ENCODE data around the gene B4GALNT4. TPM values are rescaled to one million over a fixed set of nuclear protein-coding genes. Genes with fewer than 3 reads are reported as not detected.
"Not testable (repeated sequence)": the region's sequence is repeated elsewhere in the genome, so short reads cannot be mapped to it uniquely, and the experiment has no call there.

B4GALNT4 gene
- total RNA-seq, 1 donor from 2014 or later, result 3.9 TPM

- no peaks in the 10 kb centered on the region for H3K36me3 Mint-ChIP-seq (ENCODE audit: low read depth)
- intact Hi-C loops (cut with micrococcal nuclease), result loop anchor here (5.0 kb wide), 2 partner anchors 91 to 151 kb away; partner anchors contain the start of genes BET1L and RIC8A
These were observed 11.0 kb upstream of the B4GALNT4 start for GRCh38 chr11:358129-358800.

DNA sequence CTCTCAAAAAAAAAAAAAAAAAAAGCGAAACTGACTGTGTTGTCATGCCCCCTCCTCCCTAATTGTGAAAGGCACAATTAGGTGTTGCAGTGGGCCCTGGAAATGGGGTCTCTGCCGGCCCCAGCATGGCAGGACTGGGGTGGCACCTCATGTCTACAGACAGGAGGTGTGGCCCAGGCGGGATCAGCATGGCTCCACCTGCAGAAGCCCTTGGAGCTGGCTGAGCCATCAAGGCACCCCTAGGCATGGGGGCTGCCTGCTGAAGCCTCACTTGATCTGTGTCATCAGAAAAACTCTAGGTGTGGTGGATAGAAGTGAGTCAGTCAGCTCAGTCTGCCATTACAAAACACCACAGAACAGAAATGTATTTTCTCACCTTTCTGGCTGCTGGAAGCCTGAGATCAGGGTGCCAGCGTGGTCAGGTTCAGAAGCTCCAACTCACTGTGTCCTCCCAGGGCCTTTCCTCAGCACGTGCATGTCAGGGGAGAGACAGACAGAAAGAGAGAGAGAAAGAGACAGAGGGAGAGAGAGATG is 10.1 kb upstream of the B4GALNT4 start:
- H3K9me3 Mint-ChIP-seq, result no peaks in the 10 kb centered on the region
- H3K36me3 Mint-ChIP-seq (ENCODE audit: low read depth), result no peaks in the 10 kb centered on the region
- peaks cover 5% of the 10 kb centered on the region for H3K27me3 Mint-ChIP-seq
- no peak for DNase-seq
- intact Hi-C loops (cut with micrococcal nuclease), result loop anchor here (5.0 kb wide), 2 partner anchors 92 to 152 kb away; partner anchors contain the start of genes BET1L and RIC8A
- H3K4me1 Mint-ChIP-seq, result peaks cover 7% of the 10 kb centered on the region
- no peak overlapping the region for H3K4me3 Mint-ChIP-seq
- H3K27ac Mint-ChIP-seq, result no peak overlapping the region

More at GRCh38 chr11:358129-358800, 11.0 kb upstream of the B4GALNT4 start:
- no peak for DNase-seq
- peaks cover 5% of the 10 kb centered on the region for H3K27me3 Mint-ChIP-seq
- H3K27ac Mint-ChIP-seq, result no peak overlapping the region
- H3K4me3 Mint-ChIP-seq, result no peak overlapping the region
- no peaks in the 10 kb centered on the region for H3K9me3 Mint-ChIP-seq
- H3K4me1 Mint-ChIP-seq, result peaks cover 14% of the 10 kb centered on the region

DNA sequence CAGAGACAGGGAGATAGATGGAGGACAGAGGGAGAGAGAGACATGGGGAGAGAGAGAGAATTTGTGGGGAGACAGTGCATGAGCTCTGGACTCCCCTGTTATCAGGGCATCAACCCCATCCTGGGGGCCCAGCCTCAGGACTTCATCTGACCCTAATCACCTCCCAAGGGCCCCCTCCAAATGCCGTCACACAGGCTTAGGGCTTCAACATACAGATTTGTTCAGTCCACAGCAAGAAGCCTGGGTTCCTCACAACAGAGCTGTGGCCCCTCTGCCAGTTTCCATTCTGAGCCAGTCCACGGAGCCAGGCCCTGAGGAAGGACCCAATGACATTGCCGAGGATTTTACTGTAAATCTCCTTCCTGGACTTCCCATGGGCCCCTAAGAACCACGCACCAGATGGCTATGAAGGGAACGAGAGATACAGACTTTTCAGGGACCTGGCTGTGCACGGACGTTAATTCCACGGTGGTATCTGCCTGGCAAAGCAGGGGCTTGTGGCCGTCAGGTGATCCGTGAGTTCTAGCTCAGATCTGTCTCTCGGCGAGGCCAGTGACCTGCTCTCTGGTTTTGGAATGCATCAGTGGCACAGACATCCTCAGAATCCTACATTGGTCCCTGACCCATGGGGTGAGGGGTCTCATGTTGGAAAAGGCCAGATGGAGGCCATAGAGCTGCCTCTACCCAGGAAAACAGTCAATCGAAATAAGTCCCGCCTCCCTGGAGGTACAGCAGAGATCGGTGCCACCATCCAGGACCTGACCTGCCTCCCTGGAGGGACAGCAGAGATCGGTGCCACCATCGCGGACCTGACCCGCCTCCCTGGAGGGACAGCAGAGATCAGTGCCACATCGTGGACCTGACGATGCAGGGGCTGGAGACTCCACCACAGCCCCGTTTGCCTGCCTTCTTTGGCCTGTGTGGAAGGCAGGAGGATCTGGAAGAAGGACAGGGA is 8.7 kb upstream of the B4GALNT4 start:
- H3K4me3 Mint-ChIP-seq, result no peak overlapping the region
- DNase-seq, result no peak

GRCh38 chr11:362642-363442 is 6.5 kb upstream of the B4GALNT4 start:
- Mint-ChIP-seq H3K9me3 (no peaks in the 10 kb centered on the region), H3K27me3 (peaks cover 26% of the 10 kb centered on the region), H3K4me1 (peaks cover 3% of the 10 kb centered on the region), H3K27ac (no peak overlapping the region), H3K4me3 (no peak overlapping the region), H3K36me3 (ENCODE audit: low read depth) (no peaks in the 10 kb centered on the region)
- intact Hi-C loops (cut with micrococcal nuclease), result loop anchor here (1.0 kb wide), 1 partner anchor 113 kb away; no protein-coding TSS in a partner anchor
- DNase-seq, result no peak

More for the DNA sequence above, 8.7 kb upstream of the B4GALNT4 start:
- Mint-ChIP-seq H3K27ac (no peak overlapping the region), H3K27me3 (peaks cover 8% of the 10 kb centered on the region), H3K4me1 (peaks cover 2% of the 10 kb centered on the region), H3K36me3 (ENCODE audit: low read depth) (no peaks in the 10 kb centered on the region), H3K9me3 (no peaks in the 10 kb centered on the region)
- intact Hi-C loops (cut with micrococcal nuclease), result no loop called here

DNA sequence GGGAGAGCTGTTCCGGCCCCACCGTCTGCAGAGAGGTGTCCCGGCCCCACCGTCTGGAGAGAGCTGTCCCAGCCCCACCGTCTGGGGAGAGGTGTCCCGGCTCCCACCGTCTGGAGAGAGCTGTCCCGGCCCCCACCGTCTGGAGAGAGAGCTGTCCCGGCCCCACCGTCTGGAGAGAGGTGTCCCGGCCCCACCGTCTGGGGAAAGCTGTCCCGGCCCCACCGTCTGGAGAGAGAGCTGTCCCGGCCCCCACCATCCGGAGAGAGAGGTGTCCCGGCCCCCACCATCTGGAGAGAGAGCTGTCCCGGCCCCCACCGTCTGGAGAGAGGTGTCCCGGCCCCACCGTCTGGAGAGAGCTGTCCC is 5.9 kb upstream of the B4GALNT4 start:
- H3K27me3 Mint-ChIP-seq, result peaks cover 32% of the 10 kb centered on the region
- H3K9me3 Mint-ChIP-seq; H3K27ac Mint-ChIP-seq; H3K4me3 Mint-ChIP-seq; H3K4me1 Mint-ChIP-seq; intact Hi-C loops (cut with micrococcal nuclease); DNase-seq; H3K36me3 Mint-ChIP-seq (ENCODE audit: low read depth): not testable (repeated sequence)

GRCh38 chr11:363948-364761 is 5.1 kb upstream of the B4GALNT4 start:
- no peak overlapping the region for H3K4me3 Mint-ChIP-seq
- DNase-seq, result peak; percentile 83
- H3K4me1 Mint-ChIP-seq, result peaks cover 8% of the 10 kb centered on the region
- peaks cover 34% of the 10 kb centered on the region for H3K27me3 Mint-ChIP-seq
- H3K9me3 Mint-ChIP-seq, result no peaks in the 10 kb centered on the region
- intact Hi-C loops (cut with micrococcal nuclease), result no loop called here
- peaks cover 1% of the 10 kb centered on the region for H3K36me3 Mint-ChIP-seq (ENCODE audit: low read depth)
- no peak overlapping the region for H3K27ac Mint-ChIP-seq

- no peaks in the 10 kb centered on the region for H3K9me3 Mint-ChIP-seq
- peaks cover 31% of the 10 kb centered on the region for H3K27me3 Mint-ChIP-seq
- H3K4me1 Mint-ChIP-seq, result peaks cover 6% of the 10 kb centered on the region
- H3K27ac Mint-ChIP-seq, result no peak overlapping the region
- no peak overlapping the region for H3K4me3 Mint-ChIP-seq
- no peak for DNase-seq
- intact Hi-C loops (cut with micrococcal nuclease), result no loop called here
- peaks cover 1% of the 10 kb centered on the region for H3K36me3 Mint-ChIP-seq (ENCODE audit: low read depth)
These were observed 4.1 kb upstream of the B4GALNT4 start for GRCh38 chr11:364991-365725.

DNA sequence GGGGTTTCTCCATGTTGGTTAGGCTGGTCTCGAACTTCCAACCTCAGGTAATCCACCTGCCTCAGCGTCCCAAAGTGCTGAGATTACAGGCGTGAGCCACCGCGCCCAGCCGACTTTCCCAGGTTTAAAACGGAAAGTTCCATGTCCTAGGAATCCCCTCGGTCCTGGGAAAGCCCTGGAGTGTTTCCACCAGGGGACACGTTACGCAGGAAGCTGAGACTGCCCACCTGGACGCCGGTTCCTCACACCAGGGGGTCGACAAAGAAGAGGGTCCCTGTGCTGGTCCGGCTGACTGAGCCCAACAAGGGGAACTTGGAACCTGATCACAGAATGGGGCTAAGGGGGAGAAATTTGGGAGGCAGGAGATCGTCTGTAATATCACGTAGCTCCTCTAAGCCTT is 3.5 kb upstream of the B4GALNT4 start:
- peaks cover 6% of the 10 kb centered on the region for H3K4me1 Mint-ChIP-seq
- no peaks in the 10 kb centered on the region for H3K9me3 Mint-ChIP-seq
- no peak overlapping the region for H3K27ac Mint-ChIP-seq
- peaks cover 1% of the 10 kb centered on the region for H3K36me3 Mint-ChIP-seq (ENCODE audit: low read depth)
- H3K27me3 Mint-ChIP-seq, result peaks cover 38% of the 10 kb centered on the region
- DNase-seq, result no peak
- no peak overlapping the region for H3K4me3 Mint-ChIP-seq
- intact Hi-C loops (cut with micrococcal nuclease), result no loop called here

- peaks cover 7% of the 10 kb centered on the region for H3K4me1 Mint-ChIP-seq
- intact Hi-C loops (cut with micrococcal nuclease), result no loop called here
- no peaks in the 10 kb centered on the region for H3K9me3 Mint-ChIP-seq
- no peak for DNase-seq
- peak overlapping the region; percentile 83 for H3K4me3 Mint-ChIP-seq
- H3K36me3 Mint-ChIP-seq (ENCODE audit: low read depth), result peaks cover 3% of the 10 kb centered on the region
- no peak overlapping the region for H3K27ac Mint-ChIP-seq
- H3K27me3 Mint-ChIP-seq, result peaks cover 42% of the 10 kb centered on the region
These were observed 1.3 kb upstream of the B4GALNT4 start for GRCh38 chr11:367956-368413.

- Mint-ChIP-seq H3K27me3 (peaks cover 42% of the 10 kb centered on the region), H3K36me3 (ENCODE audit: low read depth) (peaks cover 3% of the 10 kb centered on the region), H3K9me3 (no peaks in the 10 kb centered on the region), H3K4me3 (peak overlapping the region; percentile 83), H3K27ac (peak overlapping the region; percentile 75), H3K4me1 (peaks cover 7% of the 10 kb centered on the region)
- DNase-seq, result no peak
- intact Hi-C loops (cut with micrococcal nuclease), result no loop called here
These were observed 624 bp upstream of the B4GALNT4 start for GRCh38 chr11:368414-369335.

DNA sequence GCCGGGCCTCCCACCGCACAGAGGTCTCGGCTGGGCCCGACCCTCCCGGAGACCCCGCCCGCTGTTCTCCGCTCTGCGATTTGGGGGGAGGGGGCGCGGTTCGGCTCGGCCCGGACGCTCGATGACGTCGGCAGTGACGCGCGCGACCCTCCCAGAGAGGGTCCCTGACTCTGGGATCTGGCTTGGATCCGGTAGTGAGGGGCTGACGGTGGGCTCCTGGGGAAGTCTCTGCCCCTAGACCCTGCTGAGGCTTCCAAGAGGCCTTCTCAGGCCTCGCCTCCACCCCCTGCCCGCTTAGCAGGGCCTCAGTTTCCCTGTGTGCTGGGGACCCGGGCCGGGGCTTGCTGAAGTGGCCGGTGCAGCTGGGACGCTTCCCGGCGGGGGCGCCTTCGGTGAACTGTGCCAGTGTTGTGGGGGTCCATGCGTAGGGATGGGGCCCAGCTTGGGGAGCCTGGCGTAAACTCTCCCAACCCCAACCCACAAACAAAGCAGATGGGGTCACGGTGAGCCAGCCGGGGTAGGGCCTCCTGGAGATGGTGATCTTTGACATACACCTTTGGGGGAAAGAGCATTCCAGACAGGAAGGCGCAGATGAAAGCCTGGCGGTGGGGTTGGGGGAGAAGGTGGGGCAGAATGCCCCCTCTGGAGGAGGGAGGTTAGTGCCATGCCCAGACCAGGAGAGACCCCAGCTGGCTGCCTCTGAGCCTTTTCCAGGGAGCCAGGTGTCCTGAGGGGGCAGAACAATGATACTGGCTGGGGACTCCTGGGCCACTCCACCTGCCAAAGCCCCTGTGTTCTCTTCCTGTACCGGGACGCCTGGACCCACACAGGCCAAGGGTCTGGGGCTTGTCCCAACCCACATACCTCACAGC is 1.0 kb downstream of the B4GALNT4 start:
- intact Hi-C loops (cut with micrococcal nuclease), result no loop called here
- DNase-seq, result no peak
- no peak overlapping the region for H3K27ac Mint-ChIP-seq
- peaks cover 38% of the 10 kb centered on the region for H3K27me3 Mint-ChIP-seq
- H3K36me3 Mint-ChIP-seq (ENCODE audit: low read depth), result peaks cover 3% of the 10 kb centered on the region
- H3K4me3 Mint-ChIP-seq, result peak overlapping the region; percentile 59
- H3K4me1 Mint-ChIP-seq, result peaks cover 9% of the 10 kb centered on the region
- H3K9me3 Mint-ChIP-seq, result peaks cover 7% of the 10 kb centered on the region
